Raji (cell line): Measurements from ENCODE around the gene TROAP.

Source experiments
- POLR2A ChIP-seq: IDR thresholded peaks from 2 replicates; pipeline ENCODE4 v1.6.1; 2011; ENCODE audit warnings: low read depth, low read length, control low read depth; ENCODE audit not compliant: insufficient read depth

The TROAP gene

GRCh38 chr12:49293056-49293956, 29.7 kb upstream of the TROAP start:
- no peak for TF ChIP-seq POLR2A

DNA sequence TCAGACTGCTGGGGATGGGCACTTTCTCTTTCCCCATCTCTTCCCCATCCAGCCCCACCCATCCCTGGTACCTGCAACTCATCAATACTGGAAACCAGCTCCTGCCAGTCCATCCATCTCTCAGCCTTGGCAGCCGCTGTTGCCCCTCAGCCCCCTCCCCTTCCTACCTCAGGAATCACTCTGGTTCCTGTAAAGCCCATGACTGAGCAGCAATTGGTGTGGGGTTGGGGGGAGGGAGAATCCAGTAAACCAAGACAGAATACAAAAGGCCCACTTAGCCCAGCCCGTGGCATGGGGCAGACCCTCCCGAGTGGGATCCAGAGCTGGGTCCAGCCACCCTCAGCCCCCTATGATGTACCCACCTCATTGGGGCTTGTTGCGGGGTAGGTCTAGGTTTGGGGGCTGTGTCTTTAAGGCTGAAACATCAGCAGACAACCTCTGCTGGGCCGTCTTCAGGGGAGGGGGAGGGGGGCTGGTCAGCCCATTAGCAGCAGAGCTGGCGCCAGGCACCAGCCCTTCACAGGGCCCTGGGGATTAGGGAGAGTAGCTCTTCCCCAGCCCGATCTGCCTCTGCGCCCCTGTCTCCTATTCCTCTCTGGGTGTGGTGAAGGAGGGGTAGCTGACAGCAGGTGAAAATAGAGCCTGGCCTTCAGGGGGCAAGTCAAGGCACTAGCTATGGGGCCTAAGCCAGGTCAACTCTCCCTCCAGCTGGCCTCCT, 28.8 kb upstream of the TROAP start:
- no peak for TF ChIP-seq POLR2A

GRCh38 chr12:49294804-49295081, 28.3 kb upstream of the TROAP start:
- no peak for TF ChIP-seq POLR2A

DNA sequence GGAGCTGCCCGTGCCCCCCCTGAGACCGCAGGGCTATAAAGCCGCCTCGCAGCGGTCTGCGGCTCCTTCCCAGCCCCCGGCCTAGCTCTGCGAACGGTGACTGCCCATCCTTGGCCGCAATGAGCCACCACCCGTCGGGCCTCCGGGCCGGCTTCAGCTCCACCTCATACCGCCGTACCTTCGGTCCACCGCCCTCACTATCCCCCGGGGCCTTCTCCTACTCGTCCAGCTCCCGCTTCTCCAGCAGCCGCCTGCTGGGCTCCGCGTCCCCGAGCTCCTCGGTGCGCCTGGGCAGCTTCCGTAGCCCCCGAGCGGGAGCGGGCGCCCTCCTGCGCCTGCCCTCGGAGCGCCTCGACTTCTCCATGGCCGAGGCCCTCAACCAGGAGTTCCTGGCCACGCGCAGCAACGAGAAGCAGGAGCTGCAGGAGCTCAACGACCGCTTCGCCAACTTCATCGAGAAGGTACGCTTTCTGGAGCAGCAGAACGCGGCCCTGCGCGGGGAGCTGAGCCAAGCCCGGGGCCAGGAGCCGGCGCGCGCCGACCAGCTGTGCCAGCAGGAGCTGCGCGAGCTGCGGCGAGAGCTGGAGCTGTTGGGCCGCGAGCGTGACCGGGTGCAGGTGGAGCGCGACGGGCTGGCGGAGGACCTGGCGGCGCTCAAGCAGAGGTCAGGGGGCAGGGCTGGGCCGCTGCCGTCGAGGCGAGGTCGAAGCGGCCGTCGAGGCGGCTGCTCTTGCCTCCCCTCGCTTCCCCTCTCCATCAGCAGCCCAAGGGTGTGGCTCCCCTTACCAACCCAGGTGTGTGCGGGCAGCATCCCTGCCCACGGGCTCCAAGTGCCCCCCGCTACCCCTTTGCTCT, 27.7 kb upstream of the TROAP start, which contains the start of gene PRPH:
TSS of gene PRPH (plus strand) at position 66 of the 855 bp plus-strand sequence. CDS start at position 120, 54 bp downstream.
- no peak for TF ChIP-seq POLR2A

- no peak for TF ChIP-seq POLR2A
These were observed 26.8 kb upstream of the TROAP start for GRCh38 chr12:49296034-49296835.

DNA sequence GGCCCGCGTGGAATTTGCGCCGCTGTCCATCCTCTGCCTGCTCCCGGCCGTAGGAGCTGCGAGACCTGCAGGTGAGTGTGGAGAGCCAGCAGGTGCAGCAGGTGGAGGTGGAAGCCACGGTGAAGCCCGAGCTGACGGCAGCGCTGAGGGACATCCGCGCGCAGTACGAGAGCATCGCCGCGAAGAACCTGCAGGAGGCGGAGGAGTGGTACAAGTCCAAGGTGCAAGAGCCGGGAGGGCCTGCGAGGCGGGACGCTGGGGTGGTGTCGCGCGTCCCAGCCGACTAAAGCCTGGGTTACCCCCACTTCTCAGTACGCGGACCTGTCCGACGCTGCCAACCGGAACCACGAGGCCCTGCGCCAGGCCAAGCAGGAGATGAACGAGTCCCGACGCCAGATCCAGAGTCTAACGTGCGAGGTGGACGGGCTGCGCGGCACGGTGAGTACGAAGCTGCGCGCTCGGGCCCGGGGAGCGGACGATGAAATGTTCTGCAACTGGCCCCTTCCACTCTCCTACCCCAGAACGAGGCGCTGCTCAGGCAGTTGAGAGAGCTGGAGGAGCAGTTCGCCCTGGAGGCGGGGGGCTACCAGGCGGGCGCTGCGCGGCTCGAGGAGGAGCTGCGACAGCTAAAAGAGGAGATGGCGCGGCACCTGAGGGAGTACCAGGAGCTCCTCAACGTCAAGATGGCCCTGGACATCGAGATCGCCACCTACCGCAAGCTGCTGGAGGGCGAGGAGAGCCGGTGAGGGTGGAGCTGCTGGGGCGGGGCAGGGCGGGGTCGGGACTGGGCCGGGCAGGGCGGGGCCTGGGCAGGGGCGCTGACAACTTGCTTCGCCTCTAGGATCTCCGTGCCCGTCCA, 26.0 kb upstream of the TROAP start:
- no peak for TF ChIP-seq POLR2A

DNA sequence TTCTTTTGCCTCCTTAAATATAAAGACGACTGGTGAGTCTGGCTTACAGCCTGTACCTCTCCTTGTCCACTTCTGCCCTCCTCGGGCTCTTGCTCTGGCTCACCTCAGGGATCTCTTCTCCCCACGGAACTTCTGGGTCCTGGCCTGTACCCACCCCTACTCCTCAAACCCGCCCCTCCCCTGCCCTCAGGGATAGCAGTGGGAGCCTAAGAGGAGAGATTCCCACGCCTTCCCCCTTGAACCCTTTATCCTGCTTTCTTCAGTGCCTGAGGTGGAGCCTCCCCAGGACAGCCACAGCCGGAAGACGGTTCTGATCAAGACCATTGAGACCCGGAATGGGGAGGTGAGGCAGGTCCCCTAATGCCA, 25.4 kb upstream of the TROAP start:
- TF ChIP-seq POLR2A: no peak

DNA sequence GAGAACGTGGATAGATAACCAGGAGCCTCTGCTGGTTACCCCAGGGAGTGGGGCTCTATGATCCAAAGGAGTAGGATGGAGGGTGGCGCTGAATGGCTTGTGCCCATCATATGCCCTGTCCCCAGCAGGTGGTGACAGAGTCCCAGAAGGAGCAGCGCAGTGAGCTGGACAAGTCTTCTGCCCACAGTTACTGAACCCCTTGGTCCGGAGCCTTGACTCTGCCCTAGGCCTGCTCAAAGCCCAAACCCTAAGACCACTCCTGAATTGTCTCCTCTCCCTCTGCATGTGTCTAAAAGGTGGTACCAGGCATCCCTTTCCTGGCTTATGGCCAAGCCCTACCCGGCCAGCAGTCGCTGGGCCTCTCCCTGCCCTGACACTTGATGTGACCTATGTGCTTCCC, 24.9 kb upstream of the TROAP start:
- no peak for TF ChIP-seq POLR2A

- TF ChIP-seq POLR2A: 0 out of 2 replicates have a peak, but pooled peaks have one; percentile 14
These were observed 21.3 kb upstream of the TROAP start for GRCh38 chr12:49301760-49302159.

- no peak for TF ChIP-seq POLR2A
These were observed 18.9 kb upstream of the TROAP start for GRCh38 chr12:49304161-49304560.

GRCh38 chr12:49305762-49306510, 17.1 kb upstream of the TROAP start:
- no peak for TF ChIP-seq POLR2A

DNA sequence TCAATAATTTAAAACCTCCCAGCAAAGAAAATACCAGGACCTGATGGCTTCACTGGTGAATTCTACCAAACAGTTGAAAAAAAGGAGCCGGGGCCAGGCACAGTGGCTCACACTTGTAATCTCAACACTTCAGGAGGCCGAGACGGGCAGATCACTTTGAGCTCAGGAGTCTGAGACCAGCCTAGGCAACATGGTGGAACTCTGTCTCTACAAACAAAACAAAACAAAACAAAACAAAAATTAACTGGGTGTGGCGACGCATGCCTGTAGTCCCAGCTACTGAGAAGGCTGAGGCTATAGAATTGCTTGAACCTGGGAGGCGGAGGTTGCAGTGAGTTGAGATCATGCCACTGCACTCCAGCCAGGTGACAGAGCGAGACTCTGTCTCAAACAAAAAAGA, 13.7 kb upstream of the TROAP start:
- no peak for TF ChIP-seq POLR2A

- no peak for TF ChIP-seq POLR2A
These were observed 8.2 kb upstream of the TROAP start for GRCh38 chr12:49314811-49315210.
